Neutrophil (primary cell): ENCODE data around the gene NSL1.

Source experiments
- H3K27ac ChIP-seq: fragments of 200-600 bp; sonication (generic); 2 replicates; pipeline ENCODE4 v1.5.1; 2016; ENCODE audit warnings: mild to moderate bottlenecking, moderate library complexity
- H3K27me3 ChIP-seq: fragments of 200-600 bp; sonication (generic); 2 replicates; pipeline ENCODE4 v1.6.0; 2016; ENCODE audit warnings: mild to moderate bottlenecking
- H3K36me3 ChIP-seq: fragments of 200-600 bp; sonication (generic); 2 replicates; pipeline ENCODE4 v1.5.1; 2017
- H3K4me1 ChIP-seq, 2 experiments: fragments of 200-600 bp in 1 of 2; sonication (generic) in 1 of 2; 1 replicate in 1 of 2; 2 replicates in 1 of 2; pipeline versions ENCODE4 v1.5.1 to v1.6.1; 2013 to 2016; ENCODE audit warnings: low read depth in 1 of 2, low read length in 1 of 2, mild to moderate bottlenecking in 1 of 2, moderate library complexity in 1 of 2; ENCODE audit not compliant: control insufficient read depth in 1 of 2, insufficient read depth in 1 of 2
- H3K4me3 ChIP-seq, 2 experiments: fragments of 200-600 bp in 1 of 2; sonication (generic) in 1 of 2; 1 replicate in 1 of 2; 2 replicates in 1 of 2; pipeline ENCODE4 v1.5.1; 2013 to 2016; ENCODE audit warnings: low read depth in 1 of 2, low read length in 1 of 2, mild to moderate bottlenecking in 1 of 2, moderate library complexity in 1 of 2
- H3K9me3 ChIP-seq: fragments of 200-600 bp; sonication (generic); 2 replicates; pipeline ENCODE4 v1.5.1; 2016
- TF ChIP-seq, protein P1 (sequence below): fragments of 200-600 bp; sonication (generic); IDR thresholded peaks from 2 replicates; pipeline ENCODE4 v1.5.1; 2016; ENCODE audit warnings: antibody characterized with exemption

Gene NSL1

DNA sequence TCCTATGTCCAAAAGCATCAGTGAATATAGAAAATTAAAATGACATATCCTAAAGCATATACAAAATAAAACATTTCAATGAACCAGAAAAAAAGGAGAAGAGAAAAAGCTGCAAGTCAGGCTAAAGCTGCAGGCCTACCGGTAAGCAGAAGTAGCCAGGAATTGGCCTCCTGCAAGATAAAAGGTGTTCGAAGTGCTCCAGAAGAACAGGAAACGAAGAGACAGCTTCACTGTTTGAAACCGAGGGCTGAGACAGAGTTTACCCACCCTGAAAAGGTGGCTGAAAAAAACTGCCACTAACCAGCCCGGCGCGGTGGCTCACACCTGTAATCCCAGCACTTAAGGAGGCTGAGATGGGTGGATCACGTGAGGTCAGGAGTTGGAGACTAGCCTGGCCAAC lies 37.4 kb downstream of the NSL1 start:
- Histone ChIP-seq H3K4me3 (peak overlapping the region; percentile 49 to 51), H3K9me3 (no peaks in the 10 kb centered on the region), H3K36me3 (no peaks in the 10 kb centered on the region), H3K27me3 (no peaks in the 10 kb centered on the region), H3K27ac (peak overlapping the region; percentile 87), H3K4me1 (peaks cover 55 to 59% of the 10 kb centered on the region in 2 experiments)
- TF ChIP-seq, protein P1, sequence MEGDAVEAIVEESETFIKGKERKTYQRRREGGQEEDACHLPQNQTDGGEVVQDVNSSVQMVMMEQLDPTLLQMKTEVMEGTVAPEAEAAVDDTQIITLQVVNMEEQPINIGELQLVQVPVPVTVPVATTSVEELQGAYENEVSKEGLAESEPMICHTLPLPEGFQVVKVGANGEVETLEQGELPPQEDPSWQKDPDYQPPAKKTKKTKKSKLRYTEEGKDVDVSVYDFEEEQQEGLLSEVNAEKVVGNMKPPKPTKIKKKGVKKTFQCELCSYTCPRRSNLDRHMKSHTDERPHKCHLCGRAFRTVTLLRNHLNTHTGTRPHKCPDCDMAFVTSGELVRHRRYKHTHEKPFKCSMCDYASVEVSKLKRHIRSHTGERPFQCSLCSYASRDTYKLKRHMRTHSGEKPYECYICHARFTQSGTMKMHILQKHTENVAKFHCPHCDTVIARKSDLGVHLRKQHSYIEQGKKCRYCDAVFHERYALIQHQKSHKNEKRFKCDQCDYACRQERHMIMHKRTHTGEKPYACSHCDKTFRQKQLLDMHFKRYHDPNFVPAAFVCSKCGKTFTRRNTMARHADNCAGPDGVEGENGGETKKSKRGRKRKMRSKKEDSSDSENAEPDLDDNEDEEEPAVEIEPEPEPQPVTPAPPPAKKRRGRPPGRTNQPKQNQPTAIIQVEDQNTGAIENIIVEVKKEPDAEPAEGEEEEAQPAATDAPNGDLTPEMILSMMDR = no peak

DNA sequence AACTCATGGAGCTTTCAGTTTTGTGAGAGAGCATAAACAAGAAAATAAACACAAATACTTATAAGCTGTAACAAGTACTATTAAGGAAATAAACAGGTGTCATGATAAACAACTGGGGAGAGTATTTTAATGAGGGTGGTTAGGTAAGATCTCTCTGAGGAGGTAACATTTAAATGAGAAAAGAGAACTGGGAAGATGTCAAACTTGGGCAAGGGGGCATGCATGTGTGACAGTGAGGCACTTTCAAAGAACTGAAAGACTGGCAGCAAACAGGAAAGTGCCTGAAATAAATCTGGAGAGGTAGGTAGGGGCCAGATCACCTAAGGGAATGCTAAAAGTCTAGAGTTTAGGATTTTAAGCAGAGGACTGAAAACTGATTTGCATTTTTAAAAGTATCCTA lies 37.8 kb downstream of the NSL1 start:
- H3K4me3 ChIP-seq = peak overlapping the region; percentile 49 to 51
- no peaks in the 10 kb centered on the region for H3K9me3 ChIP-seq
- H3K4me1 ChIP-seq = peaks cover 55 to 59% of the 10 kb centered on the region in 2 experiments
- peak overlapping the region; percentile 87 for H3K27ac ChIP-seq
- no peaks in the 10 kb centered on the region for H3K27me3 ChIP-seq
- no peaks in the 10 kb centered on the region for H3K36me3 ChIP-seq
- TF ChIP-seq, protein P1 = no peak

DNA sequence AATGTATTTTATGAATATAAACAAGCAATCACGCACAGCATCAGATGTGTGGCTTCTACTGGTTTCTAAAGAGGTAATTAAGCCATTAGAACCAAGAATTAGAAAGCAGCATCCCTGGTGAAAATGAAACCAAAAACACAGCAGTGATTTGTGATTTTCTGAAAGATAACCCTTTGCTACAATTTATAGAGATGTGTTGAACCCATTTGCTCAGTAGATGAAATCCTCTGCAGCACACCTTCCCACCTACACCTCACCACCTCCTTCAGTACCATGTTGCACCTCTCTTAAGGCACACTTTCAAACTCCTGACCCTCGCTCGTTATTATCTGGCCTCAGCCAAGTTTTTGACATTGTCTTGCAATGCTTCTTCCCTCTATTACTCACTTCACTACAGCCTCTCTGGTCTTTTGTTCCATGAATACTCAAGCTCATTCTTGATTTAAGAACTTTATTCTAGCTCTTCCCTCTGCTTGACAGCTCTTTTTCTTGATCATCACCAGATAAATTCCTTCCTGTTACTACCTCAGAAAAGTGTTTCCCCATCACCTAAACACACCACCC lies 38.6 kb downstream of the NSL1 start:
- Histone ChIP-seq H3K9me3 (no peaks in the 10 kb centered on the region), H3K27ac (peak overlapping the region; percentile 87), H3K4me1 (peaks cover 55 to 59% of the 10 kb centered on the region in 2 experiments), H3K36me3 (no peaks in the 10 kb centered on the region), H3K4me3 (peak overlapping the region; percentile 40 to 49), H3K27me3 (no peaks in the 10 kb centered on the region)
- TF ChIP-seq, protein P1 = no peak

DNA sequence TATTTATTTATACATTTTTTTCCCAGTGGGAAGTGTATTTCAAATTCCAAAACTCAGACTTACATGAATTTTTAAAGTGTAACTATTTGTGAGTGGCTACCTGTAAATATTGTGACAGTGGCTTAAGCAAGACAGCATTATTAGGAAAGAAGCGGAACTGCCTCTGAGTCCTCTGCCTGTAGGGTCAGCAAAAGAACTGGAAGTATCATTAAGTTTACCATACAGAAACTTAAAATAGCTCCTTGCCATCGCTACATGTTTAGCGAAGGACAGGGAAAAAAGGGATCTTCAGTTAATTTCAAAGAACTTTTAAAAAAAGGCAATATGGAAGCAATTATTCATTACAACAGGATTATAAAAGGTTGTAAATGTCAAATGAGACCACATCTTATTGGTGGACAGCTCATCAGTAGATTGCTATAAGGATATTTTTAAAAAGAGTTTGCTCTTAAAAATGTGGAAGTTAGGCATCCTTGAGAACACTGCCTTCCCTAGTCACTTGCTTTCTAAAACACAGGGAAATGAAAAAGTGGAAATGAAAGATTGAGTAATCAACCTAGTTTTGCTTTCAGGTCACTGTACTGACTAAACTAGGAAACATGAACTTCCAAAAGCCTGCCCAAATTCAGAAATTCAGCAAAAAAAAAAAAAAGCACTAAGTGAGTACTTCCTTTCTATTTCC lies 39.2 kb downstream of the NSL1 start:
- no peaks in the 10 kb centered on the region for H3K36me3 ChIP-seq
- peak overlapping the region; percentile 40 to 49 for H3K4me3 ChIP-seq
- peaks cover 55 to 59% of the 10 kb centered on the region in 2 experiments for H3K4me1 ChIP-seq
- peak overlapping the region; percentile 87 for H3K27ac ChIP-seq
- TF ChIP-seq, protein P1 = no peak
- no peaks in the 10 kb centered on the region for H3K9me3 ChIP-seq
- H3K27me3 ChIP-seq = no peaks in the 10 kb centered on the region

DNA sequence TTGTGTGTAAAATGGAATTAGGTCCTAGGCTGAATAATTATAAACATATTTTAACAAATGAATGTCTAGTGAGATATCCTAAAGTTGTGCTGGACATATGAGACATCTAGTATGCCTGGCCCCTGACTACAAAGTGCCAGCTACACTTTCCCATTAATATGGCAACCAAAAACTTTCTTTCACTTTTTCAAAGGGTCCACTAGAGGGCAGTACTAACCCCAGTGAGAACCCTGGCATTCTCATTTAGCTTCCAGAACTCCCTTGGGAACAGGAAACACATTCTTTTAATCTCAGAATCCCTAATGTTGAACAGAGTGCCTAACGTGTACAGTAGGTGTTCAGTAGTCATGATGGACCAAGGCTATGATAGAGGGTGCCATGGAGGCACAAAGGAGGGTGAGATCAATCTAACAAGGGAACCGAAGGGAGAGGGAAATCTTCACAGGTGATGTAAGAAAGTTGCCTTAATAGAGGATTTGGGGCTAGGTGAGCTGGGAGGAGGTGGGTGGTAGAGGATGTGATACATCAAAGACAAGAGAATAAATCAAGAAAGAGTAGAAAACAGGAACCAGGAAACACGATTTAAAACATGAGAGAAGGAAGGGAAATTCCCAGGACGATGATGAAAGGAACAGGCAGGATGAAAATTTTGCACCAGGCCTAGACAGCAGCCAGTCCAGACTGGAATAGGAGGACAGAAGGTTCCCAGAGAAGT lies 41.6 kb downstream of the NSL1 start:
- peak overlapping the region; percentile 87 for H3K27ac ChIP-seq
- peak overlapping the region in 1 of 2 experiments; percentile 11 for H3K4me3 ChIP-seq
- no peaks in the 10 kb centered on the region for H3K27me3 ChIP-seq
- peaks cover 53 to 56% of the 10 kb centered on the region in 2 experiments for H3K4me1 ChIP-seq
- TF ChIP-seq, protein P1 = peak; percentile 65
- H3K9me3 ChIP-seq = no peaks in the 10 kb centered on the region
- H3K36me3 ChIP-seq = no peaks in the 10 kb centered on the region
